GM12872 (cell line): Measurements from ENCODE around the gene TSC2.
A peak's percentile ranks its signal among the peaks of the same experiment; 100 is the strongest.

Experiments
- TF ChIP-seq, protein P1 (sequence below): IDR thresholded peaks from 3 replicates; pipeline ENCODE4 v1.5.1; 2011; ENCODE audit warnings: low read depth, mild to moderate bottlenecking, low read length, moderate library complexity; ENCODE audit not compliant: insufficient read depth

Gene TSC2

DNA sequence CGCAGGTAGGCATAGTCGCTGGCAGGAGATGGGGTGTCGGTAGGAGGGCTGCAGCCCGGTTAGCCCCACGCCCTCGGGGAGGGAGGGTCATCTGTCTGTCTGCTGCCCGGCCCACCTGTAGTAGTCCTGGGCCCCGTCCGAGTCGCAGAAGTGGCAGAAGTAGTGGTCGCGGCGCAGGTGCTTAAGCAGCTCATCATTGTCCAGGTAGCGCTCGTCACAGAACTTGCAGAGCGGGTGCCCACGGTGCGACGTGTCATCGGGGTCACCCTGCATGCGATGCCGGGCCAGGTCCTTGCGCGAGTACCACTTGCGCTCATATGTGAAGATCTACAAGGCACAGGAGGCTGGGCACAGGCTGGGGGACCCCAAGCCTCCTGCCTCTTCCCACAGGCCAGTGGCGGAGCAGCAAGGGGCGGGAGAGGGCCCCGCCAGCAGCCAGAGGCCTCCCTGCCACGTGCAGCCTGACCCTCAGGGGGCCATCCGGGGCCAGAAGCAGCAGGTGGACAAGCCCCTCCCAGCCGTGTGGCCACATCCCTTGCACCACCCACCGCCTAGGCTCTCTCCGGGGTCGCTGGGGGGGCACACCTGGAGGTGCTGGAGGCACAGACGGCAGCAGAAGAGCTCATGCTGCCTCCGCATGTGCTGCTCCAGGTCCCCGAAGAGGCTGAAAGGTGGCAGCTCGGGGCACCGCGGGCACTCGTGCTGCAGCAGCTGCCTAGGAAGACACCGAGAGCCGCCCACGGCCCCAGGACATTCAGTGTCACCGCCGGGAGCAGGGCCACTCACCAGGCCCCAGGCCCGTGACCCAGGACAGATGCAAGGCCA is 45.2 kb upstream of the TSC2 start:
- TF ChIP-seq, protein P1, sequence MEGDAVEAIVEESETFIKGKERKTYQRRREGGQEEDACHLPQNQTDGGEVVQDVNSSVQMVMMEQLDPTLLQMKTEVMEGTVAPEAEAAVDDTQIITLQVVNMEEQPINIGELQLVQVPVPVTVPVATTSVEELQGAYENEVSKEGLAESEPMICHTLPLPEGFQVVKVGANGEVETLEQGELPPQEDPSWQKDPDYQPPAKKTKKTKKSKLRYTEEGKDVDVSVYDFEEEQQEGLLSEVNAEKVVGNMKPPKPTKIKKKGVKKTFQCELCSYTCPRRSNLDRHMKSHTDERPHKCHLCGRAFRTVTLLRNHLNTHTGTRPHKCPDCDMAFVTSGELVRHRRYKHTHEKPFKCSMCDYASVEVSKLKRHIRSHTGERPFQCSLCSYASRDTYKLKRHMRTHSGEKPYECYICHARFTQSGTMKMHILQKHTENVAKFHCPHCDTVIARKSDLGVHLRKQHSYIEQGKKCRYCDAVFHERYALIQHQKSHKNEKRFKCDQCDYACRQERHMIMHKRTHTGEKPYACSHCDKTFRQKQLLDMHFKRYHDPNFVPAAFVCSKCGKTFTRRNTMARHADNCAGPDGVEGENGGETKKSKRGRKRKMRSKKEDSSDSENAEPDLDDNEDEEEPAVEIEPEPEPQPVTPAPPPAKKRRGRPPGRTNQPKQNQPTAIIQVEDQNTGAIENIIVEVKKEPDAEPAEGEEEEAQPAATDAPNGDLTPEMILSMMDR, result no peak

DNA sequence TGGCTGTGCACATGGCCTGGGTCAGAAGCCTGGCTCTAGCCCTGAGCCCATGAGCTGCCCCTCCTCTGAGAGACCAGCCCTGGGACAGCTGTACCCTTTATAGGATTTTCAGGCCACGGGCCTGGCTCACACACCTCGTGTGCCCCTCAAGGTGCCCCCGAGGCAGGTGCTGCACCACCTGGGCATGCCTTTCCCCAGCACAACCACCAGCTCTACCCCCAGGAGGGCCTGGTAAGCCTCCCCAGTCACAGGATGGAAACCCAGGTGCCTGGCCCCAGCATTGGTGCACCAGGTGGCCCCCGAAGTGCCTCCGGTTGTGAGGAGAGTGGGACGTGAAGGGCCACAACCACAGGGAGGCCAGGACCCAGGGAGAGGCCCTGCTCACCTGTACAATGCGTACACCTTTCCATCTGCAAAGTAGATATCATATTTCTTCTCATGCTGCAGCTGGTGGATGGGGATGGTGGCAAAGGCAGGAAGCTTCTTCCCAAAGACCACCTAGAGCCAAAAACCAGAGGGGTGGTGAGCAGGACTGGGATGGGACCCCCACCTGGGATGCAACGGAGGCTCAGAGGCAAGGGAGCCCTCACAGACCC is 44.5 kb upstream of the TSC2 start:
- TF ChIP-seq, protein P1, result no peak

DNA sequence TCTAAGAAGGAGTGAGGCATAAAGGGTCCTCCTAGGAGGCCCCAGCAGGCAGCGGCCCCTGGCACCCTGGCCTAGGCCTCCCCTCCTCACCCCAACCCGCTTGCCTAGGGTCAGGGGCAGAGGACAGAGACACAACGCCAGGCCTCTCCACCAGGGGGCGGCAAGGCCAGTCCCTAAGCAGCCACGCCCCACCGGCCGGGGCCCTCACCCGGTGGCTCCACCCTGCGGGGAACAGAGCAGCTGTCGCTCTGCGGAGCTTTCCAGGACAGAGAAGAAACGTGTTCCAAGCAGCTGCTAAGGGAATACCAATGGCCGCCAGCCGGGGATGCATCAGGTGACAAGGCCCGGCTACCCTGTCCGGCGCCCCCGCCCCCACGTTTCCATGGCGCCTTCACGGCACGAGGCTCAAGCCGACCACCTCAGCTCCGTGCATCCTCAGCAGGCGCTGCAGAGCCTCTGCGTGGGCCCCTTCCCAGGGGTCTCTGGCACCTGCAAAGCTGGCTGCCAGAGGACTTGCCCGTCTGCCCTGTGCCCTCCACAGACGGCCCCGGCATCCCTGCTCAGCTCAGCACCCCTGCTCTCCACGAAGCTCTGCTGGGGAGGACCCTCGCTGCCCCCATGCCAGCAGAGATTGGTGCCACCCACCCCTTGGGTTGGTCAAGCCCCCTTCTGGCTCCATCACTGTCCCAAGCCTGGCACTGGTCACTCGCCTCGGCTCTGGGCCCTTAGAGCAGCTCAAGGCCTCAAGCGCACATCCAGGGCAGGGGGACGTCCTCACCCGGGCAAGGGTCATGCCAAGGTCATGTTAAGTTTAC is 43.8 kb upstream of the TSC2 start:
- TF ChIP-seq, protein P1, result peak; percentile 98

DNA sequence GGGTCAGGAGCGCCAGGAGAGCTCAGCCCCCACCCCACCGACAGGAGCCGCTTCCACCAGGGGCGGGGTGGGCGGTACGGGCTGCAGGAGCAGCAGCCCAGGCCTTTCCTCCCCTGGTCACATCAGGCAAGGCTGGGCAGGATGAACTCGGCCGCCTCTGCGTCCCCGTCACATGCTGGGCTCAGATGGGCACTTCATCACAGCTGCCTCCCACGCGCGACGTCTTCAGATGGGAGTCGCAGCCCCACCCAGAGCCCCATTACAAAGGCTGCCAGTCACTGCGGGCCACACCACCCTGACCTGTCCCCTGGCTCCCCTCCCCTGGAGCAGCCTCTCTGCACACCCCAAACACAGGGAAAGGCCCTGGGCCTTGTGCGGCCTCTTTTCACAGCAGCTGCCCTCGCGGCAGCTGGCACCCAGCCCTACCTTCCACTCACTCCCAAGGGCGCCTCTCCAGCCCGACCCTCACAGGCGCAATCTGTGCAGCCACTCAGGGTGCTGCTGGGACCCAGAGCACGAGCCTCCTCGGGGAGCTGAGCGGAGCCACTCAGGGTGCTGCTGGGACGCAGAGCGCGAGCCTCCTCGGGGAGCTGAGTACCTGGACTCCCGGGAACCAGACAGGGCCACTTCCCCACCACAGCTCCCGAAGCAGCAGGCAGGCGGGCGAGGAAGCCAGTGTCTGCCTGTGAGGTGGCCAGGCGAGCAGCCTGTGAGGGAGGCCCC is 42.8 kb upstream of the TSC2 start:
- TF ChIP-seq, protein P1, result no peak

DNA sequence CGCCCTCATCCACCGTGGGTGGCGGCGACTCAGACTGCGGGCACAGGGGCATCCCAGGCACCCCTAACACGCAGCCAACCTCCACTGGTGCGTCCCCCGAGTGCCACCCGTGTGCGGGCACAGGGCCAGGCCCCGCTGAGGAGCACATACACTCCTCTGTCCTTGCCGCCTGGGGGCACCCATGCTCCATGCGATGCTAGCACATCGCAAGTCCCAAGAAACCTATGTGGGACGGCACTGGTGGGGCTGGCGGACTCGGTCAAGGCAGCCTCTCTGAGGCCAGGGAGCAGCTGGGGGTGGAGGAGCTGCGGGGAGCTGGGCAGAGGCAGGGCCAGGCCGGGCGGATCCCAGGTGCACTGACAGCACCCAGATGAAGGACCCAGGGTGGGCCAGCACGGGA is 42.1 kb upstream of the TSC2 start:
- TF ChIP-seq, protein P1, result peak; percentile 63

DNA sequence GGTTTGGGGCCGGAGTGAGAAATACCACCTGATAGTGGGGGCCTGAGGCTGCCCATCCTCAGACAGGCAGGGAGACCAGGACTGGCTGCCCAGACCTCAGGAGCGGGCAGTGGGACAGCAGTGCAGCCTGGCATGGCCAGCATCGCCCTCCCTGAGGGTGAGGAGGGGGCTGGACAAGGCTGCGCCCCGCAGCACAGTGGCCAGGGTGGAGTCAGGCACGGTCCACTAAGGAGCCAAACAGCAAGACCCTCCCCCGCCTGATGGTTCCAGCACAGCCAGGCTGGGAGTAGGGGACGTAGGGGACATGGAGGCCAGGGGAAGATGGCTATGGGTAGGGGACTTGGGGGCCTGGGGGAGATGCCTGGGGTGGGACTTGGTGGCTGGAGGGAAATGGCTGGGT is 41.5 kb upstream of the TSC2 start:
- TF ChIP-seq, protein P1, result no peak
